Measurements from ENCODE around the gene L1CAM. TPM values are rescaled to one million over a fixed set of nuclear protein-coding genes. Genes with fewer than 3 reads are reported as not detected.
A peak's percentile ranks its signal among the peaks of the same experiment; 100 is the strongest.

L1CAM gene
- polyA plus RNA-seq, 3 donors: 0.55 TPM; not detected in 2

- Histone ChIP-seq H4K20me1 (ENCODE audit: insufficient read depth, low read length) (peaks cover 94% of the 10 kb centered on the region), H2AFZ (ENCODE audit: insufficient read depth, low read depth, low read length, poor library complexity, severe bottlenecking) (no peak overlapping the region), H3K27me3 (ENCODE audit: control insufficient read depth in 2 of 2, insufficient read depth in 2 of 2, low read length in 2 of 2) (no peaks in the 10 kb centered on the region), H3K9me3 (replicated peaks in 1 of 2; ENCODE audit: control insufficient read depth in 1 of 2, insufficient read depth in 1 of 2, low read length in 2 of 2) (no peaks in the 10 kb centered on the region), H3K9ac (ENCODE audit: insufficient read depth, low read length, poor library complexity, severe bottlenecking) (no peak overlapping the region), H3K79me2 (ENCODE audit: insufficient read depth, low read length) (peaks cover 69% of the 10 kb centered on the region), H3K36me3 (replicated peaks in 1 of 2; ENCODE audit: control insufficient read depth in 1 of 2, insufficient read depth in 2 of 2, low read length in 2 of 2) (peaks cover 36 to 42% of the 10 kb centered on the region in 2 donors), H3K4me2 (replicated peaks; ENCODE audit: extremely low read depth, low read length, poor library complexity, severe bottlenecking) (peak overlapping the region; percentile 97), H3K4me1 (ENCODE audit: control insufficient read depth in 1 of 2, insufficient read depth in 2 of 2, low read length in 2 of 2) (peaks cover 30 to 53% of the 10 kb centered on the region in 2 donors), H3K27ac (ENCODE audit: low read depth in 1 of 2, low read length in 2 of 2) (peak overlapping the region in 1 of 2 donors; percentile 4), H3K4me3 (replicated peaks in 1 of 3; ENCODE audit: low read depth in 2 of 3, low read length in 3 of 3) (peak overlapping the region in 1 of 3 experiments; percentile 89)
- Mint-ChIP-seq H3K9me3 (peaks cover 0 to 9% (median under 1%) of the 10 kb centered on the region in 7 donors), H3K27me3 (ENCODE audit: low read depth in 3 of 3) (peaks cover 0 to 49% (median 0%) of the 10 kb centered on the region in 3 donors), H3K4me1 (peaks cover 27% of the 10 kb centered on the region), H3K4me3 (peak overlapping the region; percentile 48 to 71), H3K36me3 (peaks cover 26 to 45% of the 10 kb centered on the region in 2 donors), H3K27ac (peak overlapping the region in 3 of 7 donors; percentile 54 to 75 (median 55))
- no peak for DNase-seq
- WGBS (ENCODE audit: insufficient coverage): 74% methylated on average over 15 of the region's 40 CpGs
- TF ChIP-seq CTCF (IDR thresholded peaks at IDR 0.05): no peak
- intact Hi-C loops (cut with micrococcal nuclease): loop anchor here (10.0 kb wide), 2 partner anchors 127 to 157 kb away; partner anchors contain the start of genes IDH3G (in 1 of the 2), PLXNB3 (in 1 of the 2) and SSR4 (in 1 of the 2)
These were observed 35.8 kb upstream of the L1CAM start for GRCh38 chrX:153921511-153922446.

- H3K79me2 ChIP-seq (ENCODE audit: insufficient read depth, low read length): peaks cover 69% of the 10 kb centered on the region
- no peak overlapping the region for H3K27ac ChIP-seq (ENCODE audit: low read depth in 1 of 2, low read length in 2 of 2)
- Mint-ChIP-seq H3K27ac (peak overlapping the region in 1 of 7 donors; percentile 57), H3K4me3 (no peak overlapping the region), H3K4me1 (peaks cover 27% of the 10 kb centered on the region), H3K27me3 (ENCODE audit: low read depth in 3 of 3) (peaks cover 0 to 53% (median 0%) of the 10 kb centered on the region in 3 donors), H3K9me3 (peaks cover 0 to 6% (median 0%) of the 10 kb centered on the region in 7 donors), H3K36me3 (peaks cover 30 to 51% of the 10 kb centered on the region in 2 donors)
- no peak overlapping the region for H3K4me3 ChIP-seq (replicated peaks in 1 of 3; ENCODE audit: low read depth in 2 of 3, low read length in 3 of 3)
- intact Hi-C loops (cut with micrococcal nuclease): loop anchor here (10.0 kb wide), 2 partner anchors 126 to 156 kb away; partner anchors contain the start of genes IDH3G (in 1 of the 2), PLXNB3 (in 1 of the 2) and SSR4 (in 1 of the 2)
- H3K36me3 ChIP-seq (replicated peaks in 1 of 2; ENCODE audit: control insufficient read depth in 1 of 2, insufficient read depth in 2 of 2, low read length in 2 of 2): peaks cover 40 to 49% of the 10 kb centered on the region in 2 donors
- no peak overlapping the region for H3K9ac ChIP-seq (ENCODE audit: insufficient read depth, low read length, poor library complexity, severe bottlenecking)
- no peak for TF ChIP-seq CTCF (IDR thresholded peaks at IDR 0.05)
- WGBS (ENCODE audit: insufficient coverage): 97% methylated on average over 6 of the region's 16 CpGs
- no peak for DNase-seq
- peaks cover 94% of the 10 kb centered on the region for H4K20me1 ChIP-seq (ENCODE audit: insufficient read depth, low read length)
- H3K27me3 ChIP-seq (ENCODE audit: control insufficient read depth in 2 of 2, insufficient read depth in 2 of 2, low read length in 2 of 2): no peaks in the 10 kb centered on the region
- H3K4me1 ChIP-seq (ENCODE audit: control insufficient read depth in 1 of 2, insufficient read depth in 2 of 2, low read length in 2 of 2): peaks cover 28 to 46% of the 10 kb centered on the region in 2 donors
- H3K9me3 ChIP-seq (replicated peaks in 1 of 2; ENCODE audit: control insufficient read depth in 1 of 2, insufficient read depth in 1 of 2, low read length in 2 of 2): no peaks in the 10 kb centered on the region
- H2AFZ ChIP-seq (ENCODE audit: insufficient read depth, low read depth, low read length, poor library complexity, severe bottlenecking): no peak overlapping the region
- no peak overlapping the region for H3K4me2 ChIP-seq (replicated peaks; ENCODE audit: extremely low read depth, low read length, poor library complexity, severe bottlenecking)
These were observed 35.1 kb upstream of the L1CAM start for GRCh38 chrX:153921070-153921469.

Measured in CD14-positive monocyte (primary cell).